Parathyroid adenoma (tissue), 2 donors: ENCODE measurements around the gene MOB3B.

ENCODE experiments used
- H2AFZ ChIP-seq: fragments of 300-600 bp; sonication (generic); one replicate; pipeline ENCODE4 v1.7.0; 2017; ENCODE audit warnings: antibody characterized with exemption, mild to moderate bottlenecking
- H3K27ac ChIP-seq: fragments of 300-600 bp; sonication (generic); one replicate; pipeline ENCODE4 v1.7.0; 2017
- H3K27me3 ChIP-seq: fragments of 300-600 bp; sonication (generic); one replicate; pipeline ENCODE4 v1.7.0; 2017; ENCODE audit warnings: low read length; ENCODE audit not compliant: control insufficient read depth, insufficient read depth
- H3K36me3 ChIP-seq: fragments of 300-600 bp; sonication (generic); one replicate; pipeline ENCODE4 v1.7.0; 2017; ENCODE audit warnings: low read length; ENCODE audit not compliant: control insufficient read depth, insufficient read depth
- H3K4me1 ChIP-seq: fragments of 300-600 bp; sonication (generic); one replicate; pipeline ENCODE4 v1.7.0; 2017; ENCODE audit warnings: control low read depth
- H3K4me2 ChIP-seq: fragments of 300-600 bp; sonication (generic); one replicate; pipeline ENCODE4 v1.7.0; 2017; ENCODE audit warnings: low read length
- H3K4me3 ChIP-seq: fragments of 300-600 bp; sonication (generic); one replicate; pipeline ENCODE4 v1.7.0; 2017; ENCODE audit warnings: low read depth, low read length
- H3K79me2 ChIP-seq: fragments of 300-600 bp; sonication (generic); one replicate; pipeline ENCODE4 v1.7.0; 2017; ENCODE audit warnings: control low read depth
- H3K9ac ChIP-seq: fragments of 300-600 bp; sonication (generic); one replicate; pipeline ENCODE4 v1.7.0; 2017; ENCODE audit warnings: mild to moderate bottlenecking
- H3K9me3 ChIP-seq: fragments of 300-600 bp; sonication (generic); one replicate; pipeline ENCODE4 v1.7.0; 2017; ENCODE audit warnings: low read length; ENCODE audit not compliant: control insufficient read depth
- TF ChIP-seq, protein P1 (sequence below): fragments of 300-600 bp; sonication (generic); IDR thresholded peaks from one replicate; pipeline ENCODE4 v1.7.0; 2017; ENCODE audit warnings: antibody characterized with exemption, mild to moderate bottlenecking
- donor health status: primary hyperparathyroidism.

MOB3B gene

GRCh38 chr9:27538647-27539046 lies 9.0 kb upstream of the MOB3B start:
- Histone ChIP-seq H3K36me3 (no peaks in the 10 kb centered on the region), H3K4me3 (no peak overlapping the region), H3K9ac (no peak overlapping the region), H2AFZ (no peak overlapping the region), H3K9me3 (no peaks in the 10 kb centered on the region), H3K27me3 (no peaks in the 10 kb centered on the region), H3K4me1 (no peaks in the 10 kb centered on the region), H3K27ac (no peak overlapping the region), H3K79me2 (no peaks in the 10 kb centered on the region), H3K4me2 (no peak overlapping the region)
- TF ChIP-seq, protein P1, sequence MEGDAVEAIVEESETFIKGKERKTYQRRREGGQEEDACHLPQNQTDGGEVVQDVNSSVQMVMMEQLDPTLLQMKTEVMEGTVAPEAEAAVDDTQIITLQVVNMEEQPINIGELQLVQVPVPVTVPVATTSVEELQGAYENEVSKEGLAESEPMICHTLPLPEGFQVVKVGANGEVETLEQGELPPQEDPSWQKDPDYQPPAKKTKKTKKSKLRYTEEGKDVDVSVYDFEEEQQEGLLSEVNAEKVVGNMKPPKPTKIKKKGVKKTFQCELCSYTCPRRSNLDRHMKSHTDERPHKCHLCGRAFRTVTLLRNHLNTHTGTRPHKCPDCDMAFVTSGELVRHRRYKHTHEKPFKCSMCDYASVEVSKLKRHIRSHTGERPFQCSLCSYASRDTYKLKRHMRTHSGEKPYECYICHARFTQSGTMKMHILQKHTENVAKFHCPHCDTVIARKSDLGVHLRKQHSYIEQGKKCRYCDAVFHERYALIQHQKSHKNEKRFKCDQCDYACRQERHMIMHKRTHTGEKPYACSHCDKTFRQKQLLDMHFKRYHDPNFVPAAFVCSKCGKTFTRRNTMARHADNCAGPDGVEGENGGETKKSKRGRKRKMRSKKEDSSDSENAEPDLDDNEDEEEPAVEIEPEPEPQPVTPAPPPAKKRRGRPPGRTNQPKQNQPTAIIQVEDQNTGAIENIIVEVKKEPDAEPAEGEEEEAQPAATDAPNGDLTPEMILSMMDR, result no peak

GRCh38 chr9:27537756-27538155 lies 8.1 kb upstream of the MOB3B start:
- Histone ChIP-seq H3K4me2 (no peak overlapping the region), H3K36me3 (no peaks in the 10 kb centered on the region), H3K4me3 (no peak overlapping the region), H3K27me3 (no peaks in the 10 kb centered on the region), H3K4me1 (no peaks in the 10 kb centered on the region), H3K9me3 (no peaks in the 10 kb centered on the region), H2AFZ (no peak overlapping the region), H3K9ac (no peak overlapping the region), H3K27ac (no peak overlapping the region), H3K79me2 (no peaks in the 10 kb centered on the region)
- TF ChIP-seq, protein P1, result no peak

- no peak overlapping the region for H3K9ac ChIP-seq
- no peak overlapping the region for H3K27ac ChIP-seq
- no peak overlapping the region for H3K4me3 ChIP-seq
- no peak overlapping the region for H2AFZ ChIP-seq
- no peaks in the 10 kb centered on the region for H3K79me2 ChIP-seq
- H3K4me2 ChIP-seq, result no peak overlapping the region
- H3K4me1 ChIP-seq, result no peaks in the 10 kb centered on the region
- no peaks in the 10 kb centered on the region for H3K36me3 ChIP-seq
- no peaks in the 10 kb centered on the region for H3K9me3 ChIP-seq
- no peaks in the 10 kb centered on the region for H3K27me3 ChIP-seq
- TF ChIP-seq, protein P1, result no peak
Measured at GRCh38 chr9:27537027-27537435, 7.4 kb upstream of the MOB3B start.

GRCh38 chr9:27536168-27536567 lies 6.6 kb upstream of the MOB3B start:
- Histone ChIP-seq H3K79me2 (no peaks in the 10 kb centered on the region), H3K4me2 (no peak overlapping the region), H3K27me3 (no peaks in the 10 kb centered on the region), H3K36me3 (no peaks in the 10 kb centered on the region), H2AFZ (no peak overlapping the region), H3K9me3 (no peaks in the 10 kb centered on the region), H3K9ac (no peak overlapping the region), H3K4me1 (no peaks in the 10 kb centered on the region), H3K4me3 (no peak overlapping the region), H3K27ac (no peak overlapping the region)
- TF ChIP-seq, protein P1, result no peak

GRCh38 chr9:27535701-27536118 lies 6.1 kb upstream of the MOB3B start:
- Histone ChIP-seq H2AFZ (no peak overlapping the region), H3K79me2 (no peaks in the 10 kb centered on the region), H3K4me2 (no peak overlapping the region), H3K27me3 (no peaks in the 10 kb centered on the region), H3K9ac (no peak overlapping the region), H3K4me1 (no peaks in the 10 kb centered on the region), H3K36me3 (no peaks in the 10 kb centered on the region), H3K9me3 (no peaks in the 10 kb centered on the region), H3K4me3 (no peak overlapping the region), H3K27ac (no peak overlapping the region)
- TF ChIP-seq, protein P1, result no peak
